Gastrocnemius medialis (tissue), 4 donors: Measurements from ENCODE around the gene KCTD14. TPM values are rescaled to one million over a fixed set of nuclear protein-coding genes. Genes with fewer than 3 reads are reported as not detected.
"Not testable (repeated sequence)": the region's sequence is repeated elsewhere in the genome, so short reads cannot be mapped to it uniquely, and the experiment has no call there.

Experiments
- ATAC-seq, 2 donors: fragments of 150-250 bp; one replicate each; pipeline ENCODE4 v1.9.1; 2016
- DNase-seq, 2 donors: peaks; one replicate each; pipeline ENCODE4 v3.0.0-alpha.2; 2019
- H3K27ac ChIP-seq, 4 donors: fragments of 200-600 bp; sonication (generic); 1 replicate in 1 of 4; 2 replicates in 3 of 4; pipeline ENCODE4 v1.5.1; 2016 to 2018; ENCODE audit warnings: mild to moderate bottlenecking in 2 of 4, moderate library complexity in 1 of 4
- H3K27me3 ChIP-seq, 3 donors: fragments of 200-600 bp; sonication (generic) in 2 of 3; 1 replicate in 1 of 3; 2 replicates in 2 of 3; pipeline versions ENCODE4 v1.5.1 to v1.6.0; 2016 to 2019; ENCODE audit warnings: mild to moderate bottlenecking in 1 of 3, moderate library complexity in 1 of 3
- H3K36me3 ChIP-seq, 2 donors: fragments of 200-600 bp; sonication (generic) in 1 of 2; one replicate each; pipeline ENCODE4 v1.5.1; 2017 to 2018
- H3K4me1 ChIP-seq, 2 donors: fragments of 200-600 bp; sonication (generic) in 1 of 2; one replicate each; pipeline ENCODE4 v1.5.1; 2016 to 2017; ENCODE audit warnings: mild to moderate bottlenecking in 2 of 2
- H3K4me3 ChIP-seq, 4 donors: fragments of 200-600 bp; sonication (generic) in 3 of 4; 1 replicate in 1 of 4; 2 replicates in 3 of 4; pipeline ENCODE4 v1.5.1; 2016 to 2019; ENCODE audit warnings: mild to moderate bottlenecking in 2 of 4
- H3K9me3 ChIP-seq, 3 donors: fragments of 200-600 bp; sonication (generic) in 2 of 3; 1 replicate in 1 of 3; 2 replicates in 2 of 3; pipeline ENCODE4 v1.5.1; 2016 to 2019
- POLR2A ChIP-seq, 2 donors: fragments of 450-650 bp; IDR thresholded peaks; one replicate each; pipeline ENCODE4 v1.6.1; 2017; ENCODE audit warnings: antibody characterized with exemption in 2 of 2, mild to moderate bottlenecking in 2 of 2, moderate library complexity in 2 of 2
- in situ Hi-C, 4 donors: fragments of 200-750 bp; cut with MboI; loops; one replicate each; pipeline versions ENCODE4 v1.15.0 to v1.8.0; 2017; ENCODE audit warnings: low sequenced_read_pairs in 4 of 4
- intact Hi-C: fragments of 100-400 bp; cut with DNase I; formaldehyde crosslinking; loops from one replicate; pipeline ENCODE4 v1.15.1; 2023; ENCODE audit warnings: low total_unique reads
- total RNA-seq, 4 donors: library from RNA; depleted of rRNA; stranded (reverse); fragments of >200 nt; gene quantifications; one replicate each; pipeline versions ENCODE4 v1.1.0 to v1.2.3, GENCODE V29; 2016
- TF ChIP-seq, protein P1 (sequence below), 5 experiments: fragments of 450-650 bp in 3 of 5; fragments of 200-600 bp in 2 of 5; sonication (generic) in 2 of 5; IDR thresholded peaks in 4 of 5; conservative IDR thresholded peaks in 1 of 5; 1 replicate in 4 of 5; 2 replicates in 1 of 5; pipeline ENCODE4 v1.5.1; 2016 to 2019; ENCODE audit warnings: antibody characterized with exemption in 5 of 5, mild to moderate bottlenecking in 3 of 5, moderate library complexity in 3 of 5

The KCTD14 gene
- total RNA-seq, 4 donors from 2014 or later, result 0.25 to 0.38 TPM; not detected in 2

- no peak for ATAC-seq
- Histone ChIP-seq H3K4me3 (no peak overlapping the region), H3K36me3 (no peaks in the 10 kb centered on the region), H3K4me1 (peaks cover 0 to 4% of the 10 kb centered on the region in 2 donors), H3K27ac (no peak overlapping the region), H3K9me3 (no peaks in the 10 kb centered on the region), H3K27me3 (no peaks in the 10 kb centered on the region)
- in situ Hi-C loops (no loop called here), intact Hi-C loops (no loop called here)
- no peak for DNase-seq
- no peak for TF ChIP-seq POLR2A (IDR thresholded peaks at IDR 0.05)
- TF ChIP-seq, protein P1, sequence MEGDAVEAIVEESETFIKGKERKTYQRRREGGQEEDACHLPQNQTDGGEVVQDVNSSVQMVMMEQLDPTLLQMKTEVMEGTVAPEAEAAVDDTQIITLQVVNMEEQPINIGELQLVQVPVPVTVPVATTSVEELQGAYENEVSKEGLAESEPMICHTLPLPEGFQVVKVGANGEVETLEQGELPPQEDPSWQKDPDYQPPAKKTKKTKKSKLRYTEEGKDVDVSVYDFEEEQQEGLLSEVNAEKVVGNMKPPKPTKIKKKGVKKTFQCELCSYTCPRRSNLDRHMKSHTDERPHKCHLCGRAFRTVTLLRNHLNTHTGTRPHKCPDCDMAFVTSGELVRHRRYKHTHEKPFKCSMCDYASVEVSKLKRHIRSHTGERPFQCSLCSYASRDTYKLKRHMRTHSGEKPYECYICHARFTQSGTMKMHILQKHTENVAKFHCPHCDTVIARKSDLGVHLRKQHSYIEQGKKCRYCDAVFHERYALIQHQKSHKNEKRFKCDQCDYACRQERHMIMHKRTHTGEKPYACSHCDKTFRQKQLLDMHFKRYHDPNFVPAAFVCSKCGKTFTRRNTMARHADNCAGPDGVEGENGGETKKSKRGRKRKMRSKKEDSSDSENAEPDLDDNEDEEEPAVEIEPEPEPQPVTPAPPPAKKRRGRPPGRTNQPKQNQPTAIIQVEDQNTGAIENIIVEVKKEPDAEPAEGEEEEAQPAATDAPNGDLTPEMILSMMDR (IDR thresholded peaks at IDR 0.05 in 4 of 5, conservative IDR thresholded peaks at IDR 0.05 in 1 of 5), result no peak
Observed at GRCh38 chr11:78031629-78032028, 8.6 kb upstream of the KCTD14 start.

DNA sequence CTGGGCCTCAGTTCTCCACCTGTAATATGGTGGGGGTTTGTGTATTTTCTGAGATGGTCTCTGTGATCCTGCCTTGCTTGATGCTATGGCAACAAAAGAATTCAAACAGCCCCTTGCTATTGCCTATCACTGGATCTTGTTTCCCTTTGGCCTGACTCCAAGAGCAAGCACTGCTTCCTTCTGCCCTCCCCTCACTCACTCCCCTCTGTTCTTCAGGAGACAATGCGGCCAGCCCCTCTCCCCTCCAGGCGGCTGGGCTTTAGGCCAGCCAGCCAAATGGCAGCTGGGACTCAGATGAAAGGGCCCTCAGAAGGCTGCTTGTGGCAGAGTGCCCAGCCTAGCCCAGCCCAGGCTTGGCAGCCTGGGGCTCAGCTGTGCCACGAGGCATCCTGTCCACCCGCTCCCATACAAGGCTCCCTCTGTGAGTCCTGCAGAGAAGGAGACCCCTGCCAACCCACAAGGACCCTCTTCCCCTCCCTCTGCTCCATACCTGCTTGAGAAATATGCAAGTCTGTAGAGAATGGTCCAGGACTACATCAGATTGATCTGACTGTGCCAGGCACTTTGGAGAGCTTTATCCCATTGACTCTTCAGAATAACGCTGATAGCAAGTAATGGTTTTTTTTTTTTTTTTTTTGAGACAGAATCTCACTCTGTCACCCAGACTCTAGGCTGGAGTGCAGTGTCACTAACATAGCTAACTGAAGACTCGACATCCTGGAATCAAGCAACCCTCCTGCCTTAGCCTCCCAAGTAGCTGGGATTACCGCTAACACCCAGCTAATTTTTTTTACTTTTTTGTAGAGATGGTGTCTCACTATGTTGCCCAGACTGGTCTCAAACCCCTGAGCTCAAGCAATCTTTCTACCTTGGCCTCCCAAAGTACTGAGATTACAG is 7.6 kb upstream of the KCTD14 start:
- in situ Hi-C loops, result no loop called here
- Histone ChIP-seq H3K36me3 (no peaks in the 10 kb centered on the region), H3K27me3 (no peaks in the 10 kb centered on the region), H3K4me1 (peaks cover 0 to 4% of the 10 kb centered on the region in 2 donors), H3K4me3 (no peak overlapping the region), H3K27ac (no peak overlapping the region), H3K9me3 (no peaks in the 10 kb centered on the region)
- TF ChIP-seq, protein P1 (IDR thresholded peaks at IDR 0.05 in 4 of 5, conservative IDR thresholded peaks at IDR 0.05 in 1 of 5), result no peak
- no peak for TF ChIP-seq POLR2A (IDR thresholded peaks at IDR 0.05)
- no peak for DNase-seq
- peak in 1 of 2 donors; percentile 44 for ATAC-seq
- intact Hi-C loops, result no loop called here

GRCh38 chr11:78028423-78028822 is 5.3 kb upstream of the KCTD14 start:
- H3K9me3 ChIP-seq, in situ Hi-C loops, ATAC-seq, H3K27me3 ChIP-seq, DNase-seq, H3K4me1 ChIP-seq, H3K4me3 ChIP-seq, intact Hi-C loops, H3K36me3 ChIP-seq, H3K27ac ChIP-seq: not testable (repeated sequence)

GRCh38 chr11:78027759-78028158 is 4.7 kb upstream of the KCTD14 start:
- ATAC-seq (no peak), DNase-seq (no peak)
- H3K36me3 ChIP-seq, result no peaks in the 10 kb centered on the region
- intact Hi-C loops, result no loop called here
- peaks cover 0 to 4% of the 10 kb centered on the region in 2 donors for H3K4me1 ChIP-seq
- peaks cover 0 to 1% (median 0%) of the 10 kb centered on the region in 3 donors for H3K27me3 ChIP-seq
- TF ChIP-seq POLR2A (IDR thresholded peaks at IDR 0.05), result no peak
- TF ChIP-seq, protein P1 (IDR thresholded peaks at IDR 0.05 in 4 of 5, conservative IDR thresholded peaks at IDR 0.05 in 1 of 5), result no peak
- no peaks in the 10 kb centered on the region for H3K9me3 ChIP-seq
- H3K27ac ChIP-seq, result no peak overlapping the region
- in situ Hi-C loops, result no loop called here
- no peak overlapping the region for H3K4me3 ChIP-seq

DNA sequence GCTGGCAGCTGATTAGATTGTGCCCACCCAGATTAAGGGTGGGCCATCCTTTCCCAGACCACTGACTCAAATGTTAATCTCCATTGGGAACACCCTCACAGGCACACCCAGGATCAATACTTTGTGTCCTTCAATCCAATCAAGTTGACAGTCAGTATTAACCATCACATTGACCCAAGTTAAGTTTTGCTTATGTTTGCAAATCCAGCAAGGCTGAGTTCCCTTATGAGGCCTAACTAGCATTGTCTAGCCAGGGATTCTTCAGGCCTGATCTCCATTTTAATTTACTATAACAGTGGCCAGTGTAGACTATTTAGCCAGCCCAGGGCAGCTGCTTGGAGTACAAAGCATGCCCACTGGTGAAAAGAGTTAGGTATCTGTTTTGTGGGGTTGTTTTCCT is 2.3 kb upstream of the KCTD14 start:
- TF ChIP-seq POLR2A (IDR thresholded peaks at IDR 0.05), result no peak
- TF ChIP-seq, protein P1 (IDR thresholded peaks at IDR 0.05 in 4 of 5, conservative IDR thresholded peaks at IDR 0.05 in 1 of 5), result no peak
- H3K36me3 ChIP-seq, result no peaks in the 10 kb centered on the region

More for the DNA sequence above, 2.3 kb upstream of the KCTD14 start:
- H3K27ac ChIP-seq, result no peak overlapping the region
- DNase-seq (no peak), ATAC-seq (no peak)
- peaks cover 0 to 4% (median 0%) of the 10 kb centered on the region in 3 donors for H3K27me3 ChIP-seq
- intact Hi-C loops (no loop called here), in situ Hi-C loops (no loop called here)
- H3K4me3 ChIP-seq, result no peak overlapping the region
- no peaks in the 10 kb centered on the region for H3K9me3 ChIP-seq
- H3K4me1 ChIP-seq, result no peaks in the 10 kb centered on the region
